ENCODE results near the gene PCYOX1L. TPM values are rescaled to one million over a fixed set of nuclear protein-coding genes. Genes with fewer than 3 reads are reported as not detected.
"Not testable (repeated sequence)": the region's sequence is repeated elsewhere in the genome, so short reads cannot be mapped to it uniquely, and the experiment has no call there.

Gene PCYOX1L
- total and polyA plus RNA-seq, 9 of the 15 experiments (the other 6 are each of a cell fraction or from before 2014, with no cell fraction given) = 2.3 to 17.9 (median 6.0) TPM

DNA sequence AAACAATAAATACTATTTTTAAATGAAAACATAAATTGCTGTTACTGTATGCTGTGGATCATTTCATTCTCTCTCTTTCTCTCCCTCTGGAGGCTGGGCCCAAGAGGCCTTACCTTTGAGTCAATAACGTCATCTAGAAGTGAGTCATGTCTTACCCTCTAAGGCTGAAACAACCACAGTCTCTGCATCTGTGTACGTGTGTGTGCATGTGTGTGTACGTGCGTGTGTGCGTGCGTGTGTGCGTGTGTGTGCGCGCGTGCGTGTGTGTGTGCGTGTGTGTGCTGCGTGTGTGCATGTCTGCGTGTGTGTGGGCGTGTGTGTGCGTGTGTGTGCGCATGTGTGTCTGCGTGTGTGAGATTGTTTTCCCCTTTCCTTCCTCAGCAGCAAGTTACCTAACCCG lies 34.9 kb downstream of the PCYOX1L start (continued):
- no peak for TF ChIP-seq YY1 (IDR thresholded peaks at IDR 0.05; ENCODE audit: borderline replicate concordance in 1 of 3, control insufficient read depth in 1 of 3, extremely low read depth in 1 of 3, insufficient read depth in 3 of 3, insufficient read length in 1 of 3, insufficient replicate concordance in 2 of 3, low read depth in 1 of 3, low read length in 2 of 3)
- peak; percentile 52; the same call in 1 of the 2 replicates for TF ChIP-seq JUND (IDR thresholded peaks at IDR 0.05; ENCODE audit: borderline replicate concordance, low read depth, low read length)
- 0 out of 3 replicates have a peak, but pooled peaks have one; percentile 53 for TF ChIP-seq JUND (tag; IDR thresholded peaks at IDR 0.05; ENCODE audit: borderline replicate concordance, low read depth, low read length)
- TF ChIP-seq FOSL1 (tag; conservative IDR thresholded peaks at IDR 0.05) = peak; percentile 66
- TF ChIP-seq ARID2 (IDR thresholded peaks at IDR 0.05) = peak; percentile 50; the same call in 1 of the 2 replicates
- TF ChIP-seq, protein P1, sequence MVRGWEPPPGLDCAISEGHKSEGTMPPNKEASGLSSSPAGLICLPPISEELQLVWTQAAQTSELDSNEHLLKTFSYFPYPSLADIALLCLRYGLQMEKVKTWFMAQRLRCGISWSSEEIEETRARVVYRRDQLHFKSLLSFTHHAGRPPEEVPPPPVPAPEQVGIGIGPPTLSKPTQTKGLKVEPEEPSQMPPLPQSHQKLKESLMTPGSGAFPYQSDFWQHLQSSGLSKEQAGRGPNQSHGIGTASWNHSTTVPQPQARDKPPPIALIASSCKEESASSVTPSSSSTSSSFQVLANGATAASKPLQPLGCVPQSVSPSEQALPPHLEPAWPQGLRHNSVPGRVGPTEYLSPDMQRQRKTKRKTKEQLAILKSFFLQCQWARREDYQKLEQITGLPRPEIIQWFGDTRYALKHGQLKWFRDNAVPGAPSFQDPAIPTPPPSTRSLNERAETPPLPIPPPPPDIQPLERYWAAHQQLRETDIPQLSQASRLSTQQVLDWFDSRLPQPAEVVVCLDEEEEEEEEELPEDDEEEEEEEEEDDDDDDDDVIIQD (CRISPR knock-in tag; IDR thresholded peaks at IDR 0.05) = no peak
- TF ChIP-seq DPF2 (IDR thresholded peaks at IDR 0.05) = 0 out of 2 replicates have a peak, but pooled peaks have one; percentile 43
- TF ChIP-seq, protein P2, sequence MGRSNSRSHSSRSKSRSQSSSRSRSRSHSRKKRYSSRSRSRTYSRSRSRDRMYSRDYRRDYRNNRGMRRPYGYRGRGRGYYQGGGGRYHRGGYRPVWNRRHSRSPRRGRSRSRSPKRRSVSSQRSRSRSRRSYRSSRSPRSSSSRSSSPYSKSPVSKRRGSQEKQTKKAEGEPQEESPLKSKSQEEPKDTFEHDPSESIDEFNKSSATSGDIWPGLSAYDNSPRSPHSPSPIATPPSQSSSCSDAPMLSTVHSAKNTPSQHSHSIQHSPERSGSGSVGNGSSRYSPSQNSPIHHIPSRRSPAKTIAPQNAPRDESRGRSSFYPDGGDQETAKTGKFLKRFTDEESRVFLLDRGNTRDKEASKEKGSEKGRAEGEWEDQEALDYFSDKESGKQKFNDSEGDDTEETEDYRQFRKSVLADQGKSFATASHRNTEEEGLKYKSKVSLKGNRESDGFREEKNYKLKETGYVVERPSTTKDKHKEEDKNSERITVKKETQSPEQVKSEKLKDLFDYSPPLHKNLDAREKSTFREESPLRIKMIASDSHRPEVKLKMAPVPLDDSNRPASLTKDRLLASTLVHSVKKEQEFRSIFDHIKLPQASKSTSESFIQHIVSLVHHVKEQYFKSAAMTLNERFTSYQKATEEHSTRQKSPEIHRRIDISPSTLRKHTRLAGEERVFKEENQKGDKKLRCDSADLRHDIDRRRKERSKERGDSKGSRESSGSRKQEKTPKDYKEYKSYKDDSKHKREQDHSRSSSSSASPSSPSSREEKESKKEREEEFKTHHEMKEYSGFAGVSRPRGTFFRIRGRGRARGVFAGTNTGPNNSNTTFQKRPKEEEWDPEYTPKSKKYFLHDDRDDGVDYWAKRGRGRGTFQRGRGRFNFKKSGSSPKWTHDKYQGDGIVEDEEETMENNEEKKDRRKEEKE (IDR thresholded peaks at IDR 0.05; ENCODE audit: borderline replicate concordance in 1 of 2, control insufficient read depth in 1 of 2, low read depth in 2 of 2, low read length in 1 of 2) = no peak
- TF ChIP-seq, protein P3, sequence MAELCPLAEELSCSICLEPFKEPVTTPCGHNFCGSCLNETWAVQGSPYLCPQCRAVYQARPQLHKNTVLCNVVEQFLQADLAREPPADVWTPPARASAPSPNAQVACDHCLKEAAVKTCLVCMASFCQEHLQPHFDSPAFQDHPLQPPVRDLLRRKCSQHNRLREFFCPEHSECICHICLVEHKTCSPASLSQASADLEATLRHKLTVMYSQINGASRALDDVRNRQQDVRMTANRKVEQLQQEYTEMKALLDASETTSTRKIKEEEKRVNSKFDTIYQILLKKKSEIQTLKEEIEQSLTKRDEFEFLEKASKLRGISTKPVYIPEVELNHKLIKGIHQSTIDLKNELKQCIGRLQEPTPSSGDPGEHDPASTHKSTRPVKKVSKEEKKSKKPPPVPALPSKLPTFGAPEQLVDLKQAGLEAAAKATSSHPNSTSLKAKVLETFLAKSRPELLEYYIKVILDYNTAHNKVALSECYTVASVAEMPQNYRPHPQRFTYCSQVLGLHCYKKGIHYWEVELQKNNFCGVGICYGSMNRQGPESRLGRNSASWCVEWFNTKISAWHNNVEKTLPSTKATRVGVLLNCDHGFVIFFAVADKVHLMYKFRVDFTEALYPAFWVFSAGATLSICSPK (IDR thresholded peaks at IDR 0.05; ENCODE audit: borderline replicate concordance) = no peak

DNA sequence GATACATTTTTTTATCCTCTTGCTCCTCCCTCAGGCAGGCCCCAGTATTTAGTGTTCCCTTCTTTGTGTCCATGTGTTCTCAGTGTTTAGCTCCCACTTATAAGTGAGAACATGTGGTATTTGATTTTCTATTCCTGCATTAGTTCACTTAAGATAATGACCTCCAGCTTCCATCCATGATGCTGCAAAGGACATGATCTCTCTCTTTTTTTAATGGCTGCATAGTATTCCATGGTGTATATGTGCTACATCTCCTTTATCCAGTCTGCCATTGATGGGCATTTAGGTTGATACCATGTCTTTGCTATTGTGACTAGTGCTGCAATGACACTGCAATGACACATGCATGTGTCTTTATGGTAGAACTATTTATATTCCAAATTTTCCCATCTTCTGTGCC lies 37.1 kb downstream of the PCYOX1L start:
- H3K36me3 ChIP-seq (ENCODE audit: control insufficient read depth, insufficient read depth, low read length); CTCF ChIA-PET (ENCODE audit: low intra/inter-chr PET ratio); in situ Hi-C loops (cut with MboI); ATAC-seq; DNase-seq (ENCODE audit: extremely low read depth in 1 of 4, low spot score in 3 of 4); BruUV-seq (replicated peaks); H3K9me1 ChIP-seq (ENCODE audit: control insufficient read depth, insufficient read depth, low read length); FAIRE-seq; H3K79me2 ChIP-seq (ENCODE audit: control insufficient read depth, insufficient read depth, low read length); H3K9ac ChIP-seq (ENCODE audit: insufficient read depth in 1 of 2, low read depth in 2 of 2, low read length in 2 of 2); intact Hi-C loops (cut with micrococcal nuclease); H3K4me3 ChIP-seq; H3K27ac ChIP-seq (ENCODE audit: extremely low read depth, low read depth, low read length); POLR2A ChIA-PET; H3K9me3 ChIP-seq (replicated peaks; ENCODE audit: control insufficient read depth, insufficient read depth, low read depth, low read length); H3K4me1 ChIP-seq (replicated peaks in 1 of 2; ENCODE audit: control insufficient read depth in 2 of 2, insufficient read depth in 2 of 2, low read length in 2 of 2); H3K4me2 ChIP-seq (ENCODE audit: insufficient read depth, low read length); H3K27me3 ChIP-seq (ENCODE audit: control insufficient read depth in 2 of 2, insufficient read depth in 2 of 2, low read length in 2 of 2); H2AFZ ChIP-seq (ENCODE audit: low read depth, low read length); H4K20me1 ChIP-seq (replicated peaks; ENCODE audit: control insufficient read depth, insufficient read depth, low read length): not testable (repeated sequence)

Data from K562 (cell line).